ENCODE measurements around the gene CFAP157.

GRCh38 chr9:127762111-127762676, 55.4 kb downstream of the CFAP157 start:
- TF ChIP-seq POLR2A (IDR thresholded peaks at IDR 0.05) (no peak), CTCF (IDR thresholded peaks at IDR 0.05) (no peak), EP300 (IDR thresholded peaks at IDR 0.05) (no peak)
